ENCODE results near the gene AUTS2. TPM values are rescaled to one million over a fixed set of nuclear protein-coding genes. Genes with fewer than 3 reads are reported as not detected.

The AUTS2 gene
- total RNA-seq, 3 donors from 2014 or later, result 31.5 to 94.3 (median 81.3) TPM

DNA sequence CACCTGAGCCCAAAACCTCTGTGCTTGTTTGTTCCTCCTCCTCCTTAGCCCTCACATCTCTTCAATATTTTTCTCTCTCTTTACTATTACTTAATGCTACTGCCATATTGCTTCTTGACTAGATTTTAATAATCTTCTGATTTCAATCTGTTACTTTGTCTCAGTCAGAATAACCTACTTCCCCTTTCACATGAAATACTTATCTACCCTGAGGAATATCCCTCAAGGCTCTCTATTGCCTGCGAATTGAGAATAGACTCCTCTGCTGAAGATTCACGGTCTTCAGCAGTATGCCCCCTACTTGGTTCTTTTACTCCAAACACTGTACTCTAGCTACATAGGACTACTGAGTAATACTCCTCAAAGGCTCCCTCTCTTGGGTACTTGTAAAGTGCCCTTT is 430.3 kb downstream of the AUTS2 start:
- DNase-seq (ENCODE audit: low spot score in 2 of 2), result no peak
- H3K36me3 ChIP-seq, result no peaks in the 10 kb centered on the region
- no peaks in the 10 kb centered on the region for H3K27me3 ChIP-seq
- H3K4me3 ChIP-seq, result no peak overlapping the region
- H3K9me3 ChIP-seq, result no peaks in the 10 kb centered on the region
- no peak overlapping the region for H3K27ac ChIP-seq
- no peak for TF ChIP-seq POLR2A (IDR thresholded peaks at IDR 0.05)
- TF ChIP-seq, protein P1, sequence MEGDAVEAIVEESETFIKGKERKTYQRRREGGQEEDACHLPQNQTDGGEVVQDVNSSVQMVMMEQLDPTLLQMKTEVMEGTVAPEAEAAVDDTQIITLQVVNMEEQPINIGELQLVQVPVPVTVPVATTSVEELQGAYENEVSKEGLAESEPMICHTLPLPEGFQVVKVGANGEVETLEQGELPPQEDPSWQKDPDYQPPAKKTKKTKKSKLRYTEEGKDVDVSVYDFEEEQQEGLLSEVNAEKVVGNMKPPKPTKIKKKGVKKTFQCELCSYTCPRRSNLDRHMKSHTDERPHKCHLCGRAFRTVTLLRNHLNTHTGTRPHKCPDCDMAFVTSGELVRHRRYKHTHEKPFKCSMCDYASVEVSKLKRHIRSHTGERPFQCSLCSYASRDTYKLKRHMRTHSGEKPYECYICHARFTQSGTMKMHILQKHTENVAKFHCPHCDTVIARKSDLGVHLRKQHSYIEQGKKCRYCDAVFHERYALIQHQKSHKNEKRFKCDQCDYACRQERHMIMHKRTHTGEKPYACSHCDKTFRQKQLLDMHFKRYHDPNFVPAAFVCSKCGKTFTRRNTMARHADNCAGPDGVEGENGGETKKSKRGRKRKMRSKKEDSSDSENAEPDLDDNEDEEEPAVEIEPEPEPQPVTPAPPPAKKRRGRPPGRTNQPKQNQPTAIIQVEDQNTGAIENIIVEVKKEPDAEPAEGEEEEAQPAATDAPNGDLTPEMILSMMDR (IDR thresholded peaks at IDR 0.05), result no peak
- TF ChIP-seq POLR2AphosphoS5 (IDR thresholded peaks at IDR 0.05), result no peak
- intact Hi-C loops (cut with DNase I; ENCODE audit: low total_unique reads), result no loop called here
- H3K4me1 ChIP-seq, result peaks cover 0 to 4% of the 10 kb centered on the region in 2 donors

DNA sequence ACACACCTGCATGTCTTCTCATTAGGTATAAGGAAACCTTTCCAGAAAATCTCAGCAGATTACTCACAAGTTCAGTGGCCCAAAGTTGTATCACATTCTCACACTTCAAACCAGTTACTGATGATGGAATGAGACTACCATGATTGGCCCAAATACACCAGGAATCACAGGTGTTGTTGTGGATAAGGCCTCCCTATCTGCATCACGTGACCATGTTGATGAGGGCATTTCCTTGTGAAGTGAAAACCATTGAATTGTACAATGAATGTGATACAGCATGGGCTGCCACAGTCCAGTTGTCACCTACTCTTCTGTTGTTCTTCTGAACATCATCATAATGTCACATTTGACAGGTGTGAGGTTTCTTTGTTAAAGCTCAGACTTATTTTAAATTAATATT is 431.7 kb downstream of the AUTS2 start:
- Histone ChIP-seq H3K36me3 (no peaks in the 10 kb centered on the region), H3K9me3 (no peaks in the 10 kb centered on the region), H3K27me3 (no peaks in the 10 kb centered on the region), H3K4me3 (no peak overlapping the region), H3K27ac (no peak overlapping the region), H3K4me1 (peaks cover 0 to 4% of the 10 kb centered on the region in 2 donors)
- DNase-seq (ENCODE audit: low spot score in 2 of 2), result no peak
- TF ChIP-seq POLR2A (IDR thresholded peaks at IDR 0.05) (no peak), POLR2AphosphoS5 (IDR thresholded peaks at IDR 0.05) (no peak)
- TF ChIP-seq, protein P1 (IDR thresholded peaks at IDR 0.05), result no peak
- intact Hi-C loops (cut with DNase I; ENCODE audit: low total_unique reads), result no loop called here

DNA sequence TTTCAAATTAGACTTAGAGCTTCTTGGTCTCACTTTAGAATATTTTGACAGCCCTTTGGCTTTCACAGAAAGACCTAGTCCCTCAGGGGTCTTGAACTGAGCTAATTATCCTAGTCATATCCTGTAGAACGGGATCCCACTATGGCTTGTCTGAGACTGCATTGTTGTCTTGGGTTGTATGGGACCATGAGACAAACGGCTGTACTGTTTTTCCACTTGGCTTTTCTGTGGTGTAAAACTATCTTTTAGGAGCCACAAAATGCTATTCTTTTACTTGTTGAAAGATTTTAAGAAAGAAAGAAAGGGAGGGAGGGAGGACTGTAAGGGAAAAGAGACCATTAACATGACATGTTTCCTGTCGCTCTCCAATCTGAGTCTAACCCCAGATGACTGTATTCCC is 432.5 kb downstream of the AUTS2 start:
- H3K27ac ChIP-seq, result no peak overlapping the region
- H3K27me3 ChIP-seq, result no peaks in the 10 kb centered on the region
- peaks cover 0 to 4% of the 10 kb centered on the region in 2 donors for H3K4me1 ChIP-seq
- H3K9me3 ChIP-seq, result no peaks in the 10 kb centered on the region
- DNase-seq (ENCODE audit: low spot score in 2 of 2), result no peak
- H3K4me3 ChIP-seq, result no peak overlapping the region
- intact Hi-C loops (cut with DNase I; ENCODE audit: low total_unique reads), result no loop called here
- no peaks in the 10 kb centered on the region for H3K36me3 ChIP-seq
- no peak for TF ChIP-seq POLR2A (IDR thresholded peaks at IDR 0.05)
- TF ChIP-seq, protein P1 (IDR thresholded peaks at IDR 0.05), result no peak
- TF ChIP-seq POLR2AphosphoS5 (IDR thresholded peaks at IDR 0.05), result no peak

DNA sequence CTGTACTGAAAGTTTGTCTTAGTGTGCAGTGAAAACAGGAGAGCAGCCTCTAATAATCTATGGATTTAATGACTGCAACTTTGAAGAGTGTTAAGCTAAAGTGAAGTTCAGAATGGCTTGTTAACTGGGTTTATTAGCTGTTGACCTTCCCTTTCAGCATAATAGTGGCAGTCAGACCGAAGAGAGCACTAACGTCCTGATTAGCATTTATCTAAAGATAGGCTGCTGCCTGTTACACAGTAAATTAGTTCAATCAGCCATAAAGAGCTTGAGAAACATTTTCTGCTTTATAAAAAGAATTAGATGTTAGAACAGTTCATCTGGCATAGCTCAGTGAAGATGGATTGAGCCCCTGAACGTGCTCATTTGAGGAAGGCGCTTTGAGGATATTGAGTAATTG is 433.0 kb downstream of the AUTS2 start:
- H3K27me3 ChIP-seq, result no peaks in the 10 kb centered on the region
- no peak for DNase-seq (ENCODE audit: low spot score in 2 of 2)
- TF ChIP-seq POLR2AphosphoS5 (IDR thresholded peaks at IDR 0.05) (no peak), POLR2A (IDR thresholded peaks at IDR 0.05) (no peak)
- TF ChIP-seq, protein P1 (IDR thresholded peaks at IDR 0.05), result no peak
- H3K36me3 ChIP-seq, result no peaks in the 10 kb centered on the region
- no peaks in the 10 kb centered on the region for H3K9me3 ChIP-seq
- no peak overlapping the region for H3K27ac ChIP-seq
- intact Hi-C loops (cut with DNase I; ENCODE audit: low total_unique reads), result no loop called here
- H3K4me1 ChIP-seq, result no peaks in the 10 kb centered on the region
- no peak overlapping the region for H3K4me3 ChIP-seq

DNA sequence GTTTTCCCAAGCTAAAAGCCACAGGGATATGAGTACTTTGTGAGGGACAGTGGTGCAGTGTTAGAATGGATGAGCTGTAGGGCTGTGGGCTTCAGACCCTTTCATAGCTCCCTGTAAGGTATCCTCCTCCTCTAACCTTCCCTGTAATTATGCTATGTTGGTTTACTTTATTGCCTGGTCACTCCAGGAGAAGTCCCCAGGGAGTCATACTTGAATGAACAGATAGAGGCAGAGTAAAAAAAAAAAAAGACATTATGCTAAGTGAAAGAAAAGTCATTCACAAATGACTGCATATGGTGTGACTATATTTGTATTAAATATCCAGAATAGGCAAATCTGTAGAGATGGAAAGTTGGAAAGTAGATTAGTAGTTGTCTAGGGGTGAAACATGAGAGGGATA is 434.4 kb downstream of the AUTS2 start:
- H3K27ac ChIP-seq, result no peak overlapping the region
- no peaks in the 10 kb centered on the region for H3K9me3 ChIP-seq
- intact Hi-C loops (cut with DNase I; ENCODE audit: low total_unique reads), result no loop called here
- no peak for TF ChIP-seq POLR2A (IDR thresholded peaks at IDR 0.05)
- TF ChIP-seq, protein P1 (IDR thresholded peaks at IDR 0.05), result no peak
- no peak for TF ChIP-seq POLR2AphosphoS5 (IDR thresholded peaks at IDR 0.05)
- H3K36me3 ChIP-seq, result no peaks in the 10 kb centered on the region
- H3K27me3 ChIP-seq, result no peaks in the 10 kb centered on the region
- DNase-seq (ENCODE audit: low spot score in 2 of 2), result no peak
- no peak overlapping the region for H3K4me3 ChIP-seq
- no peaks in the 10 kb centered on the region for H3K4me1 ChIP-seq

Measured in breast epithelium (tissue), 4 donors.